Measurements from ENCODE around the gene SSTR3.
"Not testable (repeated sequence)": the region's sequence is repeated elsewhere in the genome, so short reads cannot be mapped to it uniquely, and the experiment has no call there.

SSTR3 gene

GRCh38 chr22:37172266-37173245 is 39.7 kb downstream of the SSTR3 start:
- DNase-seq (ENCODE audit: low read depth): no peak
- H3K4me3 ChIP-seq (ENCODE audit: low read depth, low read length): no peak overlapping the region
- TF ChIP-seq POLR2A (IDR thresholded peaks at IDR 0.05; ENCODE audit: extremely low read depth, insufficient read length) (no peak), CTCF (IDR thresholded peaks at IDR 0.05; ENCODE audit: low read depth, low read length) (no peak), MYC (IDR thresholded peaks at IDR 0.05; ENCODE audit: low read depth, low read length) (no peak), MAX (IDR thresholded peaks at IDR 0.05; ENCODE audit: low read depth, low read length) (no peak)

- DNase-seq (ENCODE audit: low read depth): no peak
- no peak overlapping the region for H3K4me3 ChIP-seq (ENCODE audit: low read depth, low read length)
- TF ChIP-seq POLR2A (IDR thresholded peaks at IDR 0.05; ENCODE audit: extremely low read depth, insufficient read length) (no peak), MAX (IDR thresholded peaks at IDR 0.05; ENCODE audit: low read depth, low read length) (no peak)
Observed at GRCh38 chr22:37171662-37172061, 40.6 kb downstream of the SSTR3 start.

- H3K4me3 ChIP-seq (ENCODE audit: low read depth, low read length); DNase-seq (ENCODE audit: low read depth): not testable (repeated sequence)
Observed at GRCh38 chr22:37170689-37171405, 41.4 kb downstream of the SSTR3 start.

- DNase-seq (ENCODE audit: low read depth): no peak
- TF ChIP-seq MAX (IDR thresholded peaks at IDR 0.05; ENCODE audit: low read depth, low read length) (no peak), CTCF (IDR thresholded peaks at IDR 0.05; ENCODE audit: low read depth, low read length) (no peak), MYC (IDR thresholded peaks at IDR 0.05; ENCODE audit: low read depth, low read length) (no peak), POLR2A (IDR thresholded peaks at IDR 0.05; ENCODE audit: extremely low read depth, insufficient read length) (no peak)
- H3K4me3 ChIP-seq (ENCODE audit: low read depth, low read length): no peak overlapping the region
Observed at GRCh38 chr22:37169947-37170688, 42.2 kb downstream of the SSTR3 start.

GRCh38 chr22:37169406-37169805 is 42.9 kb downstream of the SSTR3 start:
- H3K4me3 ChIP-seq (ENCODE audit: low read depth, low read length): no peak overlapping the region
- TF ChIP-seq MYC (IDR thresholded peaks at IDR 0.05; ENCODE audit: low read depth, low read length) (no peak), CTCF (IDR thresholded peaks at IDR 0.05; ENCODE audit: low read depth, low read length) (no peak), POLR2A (IDR thresholded peaks at IDR 0.05; ENCODE audit: extremely low read depth, insufficient read length) (no peak), MAX (IDR thresholded peaks at IDR 0.05; ENCODE audit: low read depth, low read length) (no peak)
- no peak for DNase-seq (ENCODE audit: low read depth)

GRCh38 chr22:37167981-37168647 is 44.2 kb downstream of the SSTR3 start:
- no peak overlapping the region for H3K4me3 ChIP-seq (ENCODE audit: low read depth, low read length)
- DNase-seq (ENCODE audit: low read depth): no peak
- TF ChIP-seq MAX (IDR thresholded peaks at IDR 0.05; ENCODE audit: low read depth, low read length) (no peak), POLR2A (IDR thresholded peaks at IDR 0.05; ENCODE audit: extremely low read depth, insufficient read length) (no peak), CTCF (IDR thresholded peaks at IDR 0.05; ENCODE audit: low read depth, low read length) (no peak), MYC (IDR thresholded peaks at IDR 0.05; ENCODE audit: low read depth, low read length) (no peak)

Data from NB4 (cell line).